ENCODE data around the gene CAMK2N1.

CAMK2N1 gene

GRCh38 chr1:20442920-20443625 is 42.9 kb downstream of the CAMK2N1 start:
- FAIRE-seq, result no peak

GRCh38 chr1:20440785-20441200 is 45.2 kb downstream of the CAMK2N1 start:
- FAIRE-seq, result peak; percentile 30

- FAIRE-seq, result no peak
Measured at GRCh38 chr1:20439282-20439681, 46.7 kb downstream of the CAMK2N1 start.

- FAIRE-seq, result no peak
Measured at GRCh38 chr1:20437640-20438039, 48.4 kb downstream of the CAMK2N1 start.

DNA sequence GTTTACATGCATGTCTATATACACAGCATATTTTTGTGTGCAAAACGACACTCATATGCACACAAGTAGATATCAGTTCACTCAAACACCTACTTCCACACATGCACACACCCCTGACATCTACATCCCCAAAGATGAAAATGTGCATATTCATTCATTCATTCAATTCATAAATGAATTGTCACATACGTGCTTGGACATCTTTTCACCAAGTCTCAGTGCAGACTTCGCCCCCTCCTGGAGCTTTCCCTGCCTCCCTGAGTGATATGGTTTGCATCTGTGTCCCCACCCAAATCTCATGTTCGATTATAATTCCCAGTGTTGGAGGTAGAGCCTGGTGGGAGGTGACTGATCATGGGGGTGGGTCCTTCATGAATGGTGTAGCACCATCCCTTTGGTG is 53.1 kb downstream of the CAMK2N1 start:
- no peak for FAIRE-seq

All from islet of Langerhans (tissue), 1 donor.